Spleen (tissue), 11 donors: ENCODE measurements around the gene BRF1. TPM values are rescaled to one million over a fixed set of nuclear protein-coding genes. Genes with fewer than 3 reads are reported as not detected.

ENCODE experiments used
- DNase-seq: peaks from one replicate; pipeline ENCODE4 v3.0.0-alpha.2; 2020
- H3K27ac ChIP-seq, 8 donors: fragments of 200-600 bp; sonication (generic) in 7 of 8; 1 replicate in 4 of 8; 2 replicates in 4 of 8; pipeline versions ENCODE4 v1.5.0 to v1.8.0; 2016 to 2021; ENCODE audit warnings: inconsistent platforms in 4 of 8, mild to moderate bottlenecking in 4 of 8, moderate library complexity in 1 of 8
- H3K27me3 ChIP-seq, 7 donors: fragments of 200-600 bp; sonication (generic) in 6 of 7; replicated peaks in 1 of 7; 1 replicate in 4 of 7; 2 replicates in 3 of 7; pipeline versions ENCODE4 v1.5.0 to v1.8.0; 2016 to 2021; ENCODE audit warnings: inconsistent platforms in 3 of 7, mild to moderate bottlenecking in 1 of 7
- H3K36me3 ChIP-seq, 6 donors: fragments of 200-600 bp; sonication (generic) in 5 of 6; 1 replicate in 4 of 6; 2 replicates in 2 of 6; pipeline versions ENCODE4 v1.5.0 to v1.8.0; 2016 to 2021; ENCODE audit warnings: inconsistent platforms in 2 of 6
- H3K4me1 ChIP-seq, 6 donors: fragments of 200-600 bp; sonication (generic) in 5 of 6; 1 replicate in 3 of 6; 2 replicates in 3 of 6; pipeline versions ENCODE4 v1.5.0 to v1.8.0; 2016 to 2021; ENCODE audit warnings: inconsistent platforms in 3 of 6
- H3K4me3 ChIP-seq, 8 donors: fragments of 200-600 bp; sonication (generic) in 7 of 8; 1 replicate in 4 of 8; 2 replicates in 4 of 8; pipeline versions ENCODE4 v1.5.0 to v1.8.0; 2016 to 2021; ENCODE audit warnings: inconsistent platforms in 4 of 8, mild to moderate bottlenecking in 4 of 8, moderate library complexity in 2 of 8
- H3K9me3 ChIP-seq, 8 donors: fragments of 200-600 bp; sonication (generic) in 7 of 8; 1 replicate in 4 of 8; 2 replicates in 4 of 8; pipeline versions ENCODE4 v1.5.0 to v1.8.0; 2016 to 2021; ENCODE audit warnings: inconsistent platforms in 4 of 8
- POLR2A ChIP-seq, 3 donors: fragments of 450-650 bp; IDR thresholded peaks; one replicate each; pipeline ENCODE4 v1.5.1; 2017; ENCODE audit warnings: antibody characterized with exemption in 3 of 3, mild to moderate bottlenecking in 1 of 3
- POLR2AphosphoS5 ChIP-seq, 3 donors: sonication (generic); formaldehyde crosslinking; IDR thresholded peaks; one replicate each; pipeline ENCODE4 v1.5.1; 2017; ENCODE audit warnings: antibody characterized with exemption in 3 of 3
- WGBS, 5 donors: extraction: QIAGEN DNeasy Blood & Tissue Kit in 3 of 5; methylation state at CpG; one replicate each; pipeline versions ENCODE4 v1.1.5 to v1.1.7; 2013 to 2018; 5-methylcytosine and 5-hydroxymethylcytosine counted together
- intact Hi-C: fragments of 100-400 bp; cut with DNase I; formaldehyde crosslinking; loops from one replicate; pipeline ENCODE4 v1.15.0; 2023; ENCODE audit warnings: low total_unique reads
- polyA plus RNA-seq, 3 donors: library from polyadenylated mRNA; stranded (reverse); fragments of 200-250 nt; gene quantifications; one replicate each; pipeline ENCODE4 v1.2.1, GENCODE V29; 2013
- total RNA-seq, 7 donors: library from RNA; depleted of rRNA in 3 of 7; stranded (reverse); fragments of >200 nt in 3 of 7; fragmentation: NEBNext Ultra II Directional in 4 of 7; extraction: Animal tissue kit (Norgen Biotek cat#: 25700) in 4 of 7; gene quantifications; one replicate each; pipeline versions ENCODE4 v1.1.0 to v1.2.1, GENCODE V29; 2016 to 2021
- TF ChIP-seq, protein P1 (sequence below), 11 experiments: fragments of 200-600 bp in 7 of 11; fragments of 450-650 bp in 4 of 11; sonication (generic) in 4 of 11; IDR thresholded peaks in 8 of 11; conservative IDR thresholded peaks in 3 of 11; 1 replicate in 7 of 11; 2 replicates in 4 of 11; pipeline versions ENCODE4 v1.4.0 to v1.8.0; 2016 to 2021; ENCODE audit warnings: antibody characterized with exemption in 11 of 11, inconsistent platforms in 4 of 11, mild to moderate bottlenecking in 1 of 11
- donor health status: healthy with polysubstance abuse.
- donor health status: DM: no; HTN: no; CAD: no; lungs with moderate emphysema.
- donor health status: DM: no; HTN: no; CAD: no.
- donor health status: Bipolar disorder and iron deficiency.
- donor health status: healthy.
- donor health status: DM: no; HTN: no; CAD: no.
- donor health status: DM: yes; HTN: yes; CAD: no.

BRF1 gene
- total and polyA plus RNA-seq, 10 donors: 16.2 to 71.2 (median 49.8) TPM

DNA sequence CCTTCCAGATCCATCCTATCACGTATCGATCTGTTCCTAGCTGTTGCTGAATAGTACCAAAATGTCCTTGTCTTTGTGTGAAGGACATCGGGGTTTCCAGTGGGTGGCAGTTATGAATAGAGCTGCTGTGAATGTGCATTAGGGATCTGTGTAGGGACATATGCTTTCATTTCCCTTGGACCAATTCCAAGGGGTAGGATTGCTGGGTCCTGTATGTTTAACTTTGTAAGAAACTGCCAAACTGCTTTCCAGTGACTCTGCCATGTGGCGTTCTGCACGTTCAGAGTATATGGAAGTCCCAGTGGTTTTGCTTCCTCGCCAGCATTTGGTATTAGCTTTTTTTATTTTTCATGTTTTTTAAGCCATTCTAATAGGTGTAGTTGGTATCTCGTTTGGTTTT lies 42.4 kb upstream of the BRF1 start:
- H3K27me3 ChIP-seq: no peaks in the 10 kb centered on the region
- peaks cover 0 to 2% (median 0%) of the 10 kb centered on the region in 6 donors for H3K36me3 ChIP-seq
- H3K4me3 ChIP-seq: no peak overlapping the region
- peaks cover 0 to 13% (median 0%) of the 10 kb centered on the region in 8 donors for H3K9me3 ChIP-seq
- WGBS, 5 donors: 68 to 81% (median 71%) methylated on average over 7 of the region's 7 CpGs
- TF ChIP-seq POLR2A (IDR thresholded peaks at IDR 0.05): no peak
- TF ChIP-seq POLR2AphosphoS5 (IDR thresholded peaks at IDR 0.05): no peak
- TF ChIP-seq, protein P1, sequence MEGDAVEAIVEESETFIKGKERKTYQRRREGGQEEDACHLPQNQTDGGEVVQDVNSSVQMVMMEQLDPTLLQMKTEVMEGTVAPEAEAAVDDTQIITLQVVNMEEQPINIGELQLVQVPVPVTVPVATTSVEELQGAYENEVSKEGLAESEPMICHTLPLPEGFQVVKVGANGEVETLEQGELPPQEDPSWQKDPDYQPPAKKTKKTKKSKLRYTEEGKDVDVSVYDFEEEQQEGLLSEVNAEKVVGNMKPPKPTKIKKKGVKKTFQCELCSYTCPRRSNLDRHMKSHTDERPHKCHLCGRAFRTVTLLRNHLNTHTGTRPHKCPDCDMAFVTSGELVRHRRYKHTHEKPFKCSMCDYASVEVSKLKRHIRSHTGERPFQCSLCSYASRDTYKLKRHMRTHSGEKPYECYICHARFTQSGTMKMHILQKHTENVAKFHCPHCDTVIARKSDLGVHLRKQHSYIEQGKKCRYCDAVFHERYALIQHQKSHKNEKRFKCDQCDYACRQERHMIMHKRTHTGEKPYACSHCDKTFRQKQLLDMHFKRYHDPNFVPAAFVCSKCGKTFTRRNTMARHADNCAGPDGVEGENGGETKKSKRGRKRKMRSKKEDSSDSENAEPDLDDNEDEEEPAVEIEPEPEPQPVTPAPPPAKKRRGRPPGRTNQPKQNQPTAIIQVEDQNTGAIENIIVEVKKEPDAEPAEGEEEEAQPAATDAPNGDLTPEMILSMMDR (IDR thresholded peaks at IDR 0.05 in 8 of 11, conservative IDR thresholded peaks at IDR 0.05 in 3 of 11): no peak
- peak overlapping the region in 1 of 8 donors; percentile 13 for H3K27ac ChIP-seq
- intact Hi-C loops: no loop called here
- DNase-seq: no peak
- peaks cover under 1 to 52% (median 24%) of the 10 kb centered on the region in 6 donors for H3K4me1 ChIP-seq

GRCh38 chr14:105340821-105341733 lies 40.3 kb upstream of the BRF1 start:
- H3K27ac ChIP-seq: peak overlapping the region in 1 of 8 donors; percentile 14
- H3K4me3 ChIP-seq: no peak overlapping the region
- intact Hi-C loops: no loop called here
- H3K9me3 ChIP-seq: peaks cover 0 to 13% (median 0%) of the 10 kb centered on the region in 8 donors
- peaks cover 0 to 1% (median 0%) of the 10 kb centered on the region in 6 donors for H3K36me3 ChIP-seq
- peaks cover 16 to 67% (median 43%) of the 10 kb centered on the region in 6 donors for H3K4me1 ChIP-seq
- TF ChIP-seq POLR2AphosphoS5 (IDR thresholded peaks at IDR 0.05): peak in 1 of 3 donors; percentile 19
- no peak for TF ChIP-seq POLR2A (IDR thresholded peaks at IDR 0.05)
- DNase-seq: no peak
- H3K27me3 ChIP-seq: no peaks in the 10 kb centered on the region
- WGBS, 5 donors: 45 to 52% (median 50%) methylated on average over 15 to 20 of the region's 20 CpGs

DNA sequence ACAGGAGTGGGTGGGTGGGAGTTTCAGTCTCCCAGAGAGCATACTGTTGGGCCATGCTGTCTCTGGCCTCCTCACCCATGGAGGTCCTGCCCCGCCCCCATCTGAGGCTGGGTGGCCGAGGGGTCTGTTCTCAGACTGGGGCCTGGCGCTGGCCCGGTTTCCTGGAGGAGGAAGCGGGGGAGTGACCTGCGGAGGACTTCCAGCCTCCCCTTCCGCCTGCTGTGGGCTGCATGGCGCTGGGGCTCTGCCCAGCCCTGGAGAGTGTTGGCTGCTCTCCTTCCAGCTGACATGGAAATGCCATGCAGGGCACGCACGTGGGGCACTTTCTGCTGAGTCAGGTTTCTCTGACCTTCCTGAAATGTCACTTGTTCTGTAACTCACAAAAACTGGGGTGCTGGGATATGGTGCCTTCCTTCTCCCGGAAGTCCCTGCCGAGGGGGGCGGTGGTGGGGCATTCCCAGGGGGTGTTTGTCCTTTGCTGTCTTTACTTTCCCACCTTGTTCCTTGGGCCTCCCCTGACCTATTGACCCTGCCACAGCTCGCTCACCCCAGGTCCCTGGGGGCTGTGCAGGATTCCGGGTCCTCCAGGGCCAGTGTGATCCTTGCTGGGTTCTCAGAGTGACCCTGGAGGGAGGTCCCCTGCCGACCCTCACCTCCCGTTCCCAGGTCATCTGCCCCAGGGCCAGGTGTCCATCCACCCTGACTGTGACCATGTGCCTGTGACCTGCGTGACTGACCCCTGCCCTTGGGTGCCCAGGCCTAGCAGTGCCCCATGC lies 37.4 kb upstream of the BRF1 start:
- H3K4me3 ChIP-seq: no peak overlapping the region
- peak; percentile 83 for DNase-seq
- H3K9me3 ChIP-seq: no peaks in the 10 kb centered on the region
- peaks cover 0 to 13% (median 0%) of the 10 kb centered on the region in 6 donors for H3K36me3 ChIP-seq
- H3K27me3 ChIP-seq: no peaks in the 10 kb centered on the region
- peak overlapping the region in 7 of 8 donors; percentile 7 to 83 (median 73) for H3K27ac ChIP-seq
- intact Hi-C loops: no loop called here
- TF ChIP-seq, protein P1 (IDR thresholded peaks at IDR 0.05 in 8 of 11, conservative IDR thresholded peaks at IDR 0.05 in 3 of 11): no peak
- no peak for TF ChIP-seq POLR2A (IDR thresholded peaks at IDR 0.05)
- TF ChIP-seq POLR2AphosphoS5 (IDR thresholded peaks at IDR 0.05): peak; percentile 77 to 84 (median 82)
- 33 to 58% (median 49%) methylated on average over 11 to 18 of the region's 18 CpGs for WGBS, 5 donors
- peaks cover 26 to 89% (median 63%) of the 10 kb centered on the region in 6 donors for H3K4me1 ChIP-seq

- DNase-seq: no peak
- WGBS, 5 donors: 67 to 77% (median 72%) methylated on average over 6 of the region's 6 CpGs
- Histone ChIP-seq H3K4me1 (peaks cover 28 to 89% (median 65%) of the 10 kb centered on the region in 6 donors), H3K4me3 (no peak overlapping the region), H3K36me3 (peaks cover 0 to 13% (median 0%) of the 10 kb centered on the region in 6 donors), H3K9me3 (no peaks in the 10 kb centered on the region), H3K27me3 (no peaks in the 10 kb centered on the region), H3K27ac (peak overlapping the region in 7 of 8 donors; percentile 7 to 83 (median 73))
- intact Hi-C loops: no loop called here
- TF ChIP-seq POLR2A (IDR thresholded peaks at IDR 0.05): no peak
Measured at GRCh38 chr14:105337433-105337832, 36.6 kb upstream of the BRF1 start.
